ENCODE results near the gene UTS2B. TPM values are rescaled to one million over a fixed set of nuclear protein-coding genes. Genes with fewer than 3 reads are reported as not detected.
A peak's percentile ranks its signal among the peaks of the same experiment; 100 is the strongest.

Gene UTS2B
- total and polyA plus RNA-seq, 9 donors, result 0.60 to 1.0 (median 0.92) TPM

DNA sequence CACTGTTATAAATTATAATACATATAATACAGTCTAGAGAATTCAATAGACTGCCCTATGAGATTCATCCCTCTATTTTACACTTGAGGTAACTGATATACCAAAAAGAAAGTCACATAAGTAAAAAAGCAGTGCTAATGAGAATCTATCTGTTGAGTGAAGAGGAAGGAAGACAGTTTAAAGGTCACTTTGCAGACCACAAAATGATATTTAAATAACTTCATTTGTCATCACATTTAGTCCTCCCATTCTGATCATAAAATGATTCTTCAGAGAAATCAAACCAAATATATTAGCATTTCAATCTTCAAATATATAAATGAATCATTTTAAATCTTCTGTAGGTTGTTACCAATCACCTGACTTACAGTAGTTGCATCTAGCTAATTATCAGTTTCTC is 61.6 kb downstream of the UTS2B start:
- H3K9me3 ChIP-seq, result no peaks in the 10 kb centered on the region
- no peak for DNase-seq
- H3K4me3 ChIP-seq, result no peak overlapping the region
- no peak overlapping the region for H3K27ac ChIP-seq
- H3K27me3 ChIP-seq, result no peaks in the 10 kb centered on the region
- intact Hi-C loops (cut with DNase I), result no loop called here
- no peaks in the 10 kb centered on the region for H3K4me1 ChIP-seq (ENCODE audit: insufficient read depth)
- no peaks in the 10 kb centered on the region for H3K36me3 ChIP-seq
- TF ChIP-seq POLR2A (IDR thresholded peaks at IDR 0.05), result no peak

DNA sequence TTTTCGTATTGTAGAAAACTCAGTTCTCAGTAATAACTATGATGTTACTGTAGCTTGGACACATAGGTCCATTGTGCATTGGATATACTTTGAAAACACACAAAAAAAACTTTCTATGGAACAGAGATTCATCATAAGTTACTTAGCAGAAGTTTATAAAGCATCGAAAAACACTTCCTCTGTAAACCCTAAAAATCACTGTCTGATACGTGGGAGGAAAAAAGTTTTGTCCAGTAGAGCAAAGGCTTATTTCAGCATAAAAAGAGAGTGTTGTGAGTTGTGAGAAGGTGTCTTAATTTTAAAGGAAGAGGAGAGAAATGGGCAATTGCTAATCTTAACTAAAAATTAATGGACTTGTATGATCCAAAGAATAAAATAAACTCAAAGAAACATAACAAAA is 66.5 kb downstream of the UTS2B start:
- H3K27me3 ChIP-seq, result no peaks in the 10 kb centered on the region
- intact Hi-C loops (cut with DNase I), result no loop called here
- WGBS, 3 donors, result 8 to 34% (median 29%) methylated on average over 3 of the region's 3 CpGs
- no peak overlapping the region for H3K4me3 ChIP-seq
- no peaks in the 10 kb centered on the region for H3K4me1 ChIP-seq (ENCODE audit: insufficient read depth)
- no peaks in the 10 kb centered on the region for H3K9me3 ChIP-seq
- peak overlapping the region in 1 of 2 donors; percentile 41 for H3K27ac ChIP-seq
- TF ChIP-seq, protein P1, sequence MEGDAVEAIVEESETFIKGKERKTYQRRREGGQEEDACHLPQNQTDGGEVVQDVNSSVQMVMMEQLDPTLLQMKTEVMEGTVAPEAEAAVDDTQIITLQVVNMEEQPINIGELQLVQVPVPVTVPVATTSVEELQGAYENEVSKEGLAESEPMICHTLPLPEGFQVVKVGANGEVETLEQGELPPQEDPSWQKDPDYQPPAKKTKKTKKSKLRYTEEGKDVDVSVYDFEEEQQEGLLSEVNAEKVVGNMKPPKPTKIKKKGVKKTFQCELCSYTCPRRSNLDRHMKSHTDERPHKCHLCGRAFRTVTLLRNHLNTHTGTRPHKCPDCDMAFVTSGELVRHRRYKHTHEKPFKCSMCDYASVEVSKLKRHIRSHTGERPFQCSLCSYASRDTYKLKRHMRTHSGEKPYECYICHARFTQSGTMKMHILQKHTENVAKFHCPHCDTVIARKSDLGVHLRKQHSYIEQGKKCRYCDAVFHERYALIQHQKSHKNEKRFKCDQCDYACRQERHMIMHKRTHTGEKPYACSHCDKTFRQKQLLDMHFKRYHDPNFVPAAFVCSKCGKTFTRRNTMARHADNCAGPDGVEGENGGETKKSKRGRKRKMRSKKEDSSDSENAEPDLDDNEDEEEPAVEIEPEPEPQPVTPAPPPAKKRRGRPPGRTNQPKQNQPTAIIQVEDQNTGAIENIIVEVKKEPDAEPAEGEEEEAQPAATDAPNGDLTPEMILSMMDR (IDR thresholded peaks at IDR 0.05), result no peak
- no peak for TF ChIP-seq EP300 (IDR thresholded peaks at IDR 0.05)
- DNase-seq, result no peak
- H3K36me3 ChIP-seq, result no peaks in the 10 kb centered on the region

DNA sequence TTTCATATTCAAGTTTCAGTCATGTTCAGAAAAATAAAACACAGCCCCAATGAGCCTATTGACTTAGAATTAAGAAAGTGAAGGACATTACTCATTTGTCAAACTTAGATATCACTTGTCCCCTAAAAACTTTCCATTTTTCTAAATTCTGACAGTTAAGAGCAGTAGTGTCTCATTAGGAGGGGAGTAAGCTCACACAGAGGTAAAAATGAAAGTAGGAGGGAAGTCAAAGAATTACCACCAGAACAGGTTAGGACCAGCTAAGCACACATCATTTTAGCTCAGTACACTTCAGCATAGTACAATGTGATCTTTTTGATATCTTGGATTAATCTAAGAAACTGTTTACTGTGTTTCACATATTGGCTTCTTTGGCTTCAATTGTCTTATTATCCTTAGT is 67.0 kb downstream of the UTS2B start:
- Histone ChIP-seq H3K9me3 (no peaks in the 10 kb centered on the region), H3K27ac (peak overlapping the region in 1 of 2 donors; percentile 41), H3K4me1 (ENCODE audit: insufficient read depth) (no peaks in the 10 kb centered on the region), H3K4me3 (no peak overlapping the region), H3K27me3 (no peaks in the 10 kb centered on the region), H3K36me3 (no peaks in the 10 kb centered on the region)
- intact Hi-C loops (cut with DNase I), result no loop called here
- TF ChIP-seq EP300 (IDR thresholded peaks at IDR 0.05), result no peak
- TF ChIP-seq POLR2A (IDR thresholded peaks at IDR 0.05), result no peak
- TF ChIP-seq, protein P1 (IDR thresholded peaks at IDR 0.05), result no peak
- DNase-seq, result no peak

DNA sequence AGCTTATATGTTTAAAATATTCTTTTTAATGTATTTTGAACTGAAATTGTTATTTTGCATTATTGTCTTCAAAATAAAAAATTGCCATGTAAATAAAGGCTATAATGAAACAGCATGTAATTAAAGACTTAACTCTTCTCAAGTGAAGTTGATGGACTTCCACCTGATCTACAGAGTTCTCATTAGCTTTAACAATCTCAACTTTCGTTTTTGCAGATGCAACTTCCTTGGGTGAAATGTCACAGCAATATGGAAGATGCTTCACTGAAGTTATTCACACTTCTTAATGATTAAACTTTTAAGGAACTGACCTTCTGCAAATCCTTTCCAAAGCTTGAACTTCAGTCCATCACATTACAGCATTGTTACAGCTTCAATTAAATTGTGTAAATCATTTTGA is 67.7 kb downstream of the UTS2B start:
- intact Hi-C loops (cut with DNase I), result no loop called here
- DNase-seq, result no peak
- no peak overlapping the region for H3K4me3 ChIP-seq
- TF ChIP-seq, protein P1 (IDR thresholded peaks at IDR 0.05), result no peak
- no peak for TF ChIP-seq EP300 (IDR thresholded peaks at IDR 0.05)
- no peak for TF ChIP-seq POLR2A (IDR thresholded peaks at IDR 0.05)
- H3K9me3 ChIP-seq, result no peaks in the 10 kb centered on the region
- H3K27ac ChIP-seq, result peak overlapping the region in 1 of 2 donors; percentile 41
- no peaks in the 10 kb centered on the region for H3K4me1 ChIP-seq (ENCODE audit: insufficient read depth)
- no peaks in the 10 kb centered on the region for H3K27me3 ChIP-seq
- no peaks in the 10 kb centered on the region for H3K36me3 ChIP-seq
- WGBS, 3 donors, result 55 to 73% (median 62%) methylated on average over 1 of the region's 1 CpG

DNA sequence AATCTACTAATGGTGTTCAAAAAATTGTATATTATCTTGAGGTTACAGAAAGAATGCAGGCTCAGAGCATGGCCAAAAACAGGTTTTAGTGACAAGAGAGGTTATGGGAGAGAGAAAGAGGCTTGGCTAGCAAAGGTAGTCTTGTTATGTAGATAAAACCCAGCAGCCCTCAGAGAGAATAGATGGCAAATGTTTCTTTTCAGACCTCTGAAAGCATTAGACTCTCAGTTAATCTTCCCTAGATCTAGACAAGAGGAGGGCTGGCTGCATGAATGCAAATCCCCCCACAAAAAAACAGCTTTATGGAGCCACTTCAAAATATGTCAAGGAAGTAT is 69.1 kb downstream of the UTS2B start:
- H3K4me1 ChIP-seq (ENCODE audit: insufficient read depth), result no peaks in the 10 kb centered on the region
- no peak overlapping the region for H3K4me3 ChIP-seq
- H3K9me3 ChIP-seq, result no peaks in the 10 kb centered on the region
- H3K27ac ChIP-seq, result no peak overlapping the region
- H3K36me3 ChIP-seq, result no peaks in the 10 kb centered on the region
- no peaks in the 10 kb centered on the region for H3K27me3 ChIP-seq
- no peak for DNase-seq
- intact Hi-C loops (cut with DNase I), result no loop called here
- TF ChIP-seq EP300 (IDR thresholded peaks at IDR 0.05) (no peak), POLR2A (IDR thresholded peaks at IDR 0.05) (no peak)
- TF ChIP-seq, protein P1 (IDR thresholded peaks at IDR 0.05), result no peak

Data from ovary (tissue), 9 donors.